Common myeloid progenitor, CD34-positive (primary cell): ENCODE measurements around the gene PRKCA.

Experiments used
- CTCF ChIA-PET: fragments of 350-600 bp; sonication (Branson Sonifier 250); formaldehyde crosslinking; loops from one replicate; lab custom pipeline; 2021; ENCODE audit warnings: antibody characterized with exemption; lab: Charles Lee
- POLR2A ChIA-PET: fragments of 350-600 bp; sonication (Branson Sonifier 250); formaldehyde crosslinking; loops from one replicate; lab custom pipeline; 2021; ENCODE audit warnings: antibody characterized with exemption; lab: Charles Lee
- DNase-seq, 3 donors: peaks; one replicate each; pipeline versions ENCODE4 v3.0.0 to v3.0.0-alpha.2; 2013
- H3K27ac ChIP-seq, 2 experiments: 1 replicate in 1 of 2; 2 replicates in 1 of 2; pipeline ENCODE4 v1.7.0; 2013; ENCODE audit warnings: inconsistent platforms in 2 of 2, low read length in 2 of 2, mild to moderate bottlenecking in 2 of 2, low read depth in 1 of 2, moderate library complexity in 1 of 2; ENCODE audit not compliant: severe bottlenecking in 2 of 2, insufficient read depth in 1 of 2, poor library complexity in 1 of 2
- H3K27me3 ChIP-seq, 5 experiments: replicated peaks in 2 of 5; 1 replicate in 3 of 5; 2 replicates in 2 of 5; pipeline versions ENCODE4 v1.6.1 to v1.7.0; 2013; ENCODE audit warnings: low read length in 4 of 5, mild to moderate bottlenecking in 2 of 5, moderate library complexity in 2 of 5, inconsistent platforms in 1 of 5; ENCODE audit not compliant: insufficient read depth in 5 of 5, control insufficient read depth in 4 of 5
- H3K36me3 ChIP-seq, 4 experiments: 1 replicate in 2 of 4; 2 replicates in 2 of 4; pipeline versions ENCODE4 v1.6.1 to v1.7.0; 2013; ENCODE audit warnings: low read length in 3 of 4, control low read depth in 1 of 4, mild to moderate bottlenecking in 1 of 4; ENCODE audit not compliant: control insufficient read depth in 4 of 4, insufficient read depth in 4 of 4
- H3K4me1 ChIP-seq, 4 experiments: 1 replicate in 3 of 4; 2 replicates in 1 of 4; pipeline versions ENCODE4 v1.6.1 to v1.7.1; 2013; ENCODE audit warnings: low read length in 3 of 4, mild to moderate bottlenecking in 3 of 4, control low read depth in 1 of 4, inconsistent platforms in 1 of 4, moderate library complexity in 1 of 4; ENCODE audit not compliant: control insufficient read depth in 4 of 4, insufficient read depth in 4 of 4; ENCODE audit errors: control extremely low read depth in 1 of 4
- H3K4me3 ChIP-seq, 7 experiments: 1 replicate in 4 of 7; 2 replicates in 3 of 7; pipeline versions ENCODE4 v1.5.1 to v1.7.0; 2013; ENCODE audit warnings: mild to moderate bottlenecking in 7 of 7, low read length in 6 of 7, moderate library complexity in 6 of 7, inconsistent platforms in 2 of 7, low read depth in 2 of 7, control low read depth in 1 of 7; ENCODE audit not compliant: insufficient read depth in 4 of 7, control insufficient read depth in 1 of 7; ENCODE audit errors: extremely low read depth in 1 of 7
- H3K9me3 ChIP-seq, 5 experiments: 1 replicate in 4 of 5; 2 replicates in 1 of 5; pipeline versions ENCODE4 v1.6.1 to v1.7.1; 2013; ENCODE audit warnings: low read length in 4 of 5, mild to moderate bottlenecking in 2 of 5, inconsistent platforms in 1 of 5, low read depth in 1 of 5, moderate library complexity in 1 of 5; ENCODE audit not compliant: control insufficient read depth in 4 of 5, insufficient read depth in 2 of 5; ENCODE audit errors: control extremely low read depth in 1 of 5
- WGBS: methylation state at CpG from one replicate; pipeline ENCODE4 v1.1.5; 2013; ENCODE audit not compliant: insufficient coverage; 5-methylcytosine and 5-hydroxymethylcytosine counted together

Gene PRKCA

GRCh38 chr17:66310528-66311148, 8.2 kb downstream of the PRKCA start:
- ChIA-PET POLR2A (no interaction called here), CTCF (no interaction called here)
- 100% methylated on average over 7 of the region's 7 CpGs for WGBS
- Histone ChIP-seq H3K27ac (no peak overlapping the region), H3K36me3 (no peaks in the 10 kb centered on the region), H3K4me1 (no peaks in the 10 kb centered on the region), H3K9me3 (no peaks in the 10 kb centered on the region), H3K27me3 (no peaks in the 10 kb centered on the region), H3K4me3 (no peak overlapping the region)
- peak in 1 of 3 donors; percentile 3 for DNase-seq

GRCh38 chr17:66312912-66313311, 10.5 kb downstream of the PRKCA start:
- H3K36me3 ChIP-seq, result no peaks in the 10 kb centered on the region
- POLR2A ChIA-PET, result no interaction called here
- no peaks in the 10 kb centered on the region for H3K9me3 ChIP-seq
- DNase-seq, result no peak
- WGBS, result 100% methylated on average over 2 of the region's 8 CpGs
- H3K4me1 ChIP-seq, result no peaks in the 10 kb centered on the region
- H3K27me3 ChIP-seq, result no peaks in the 10 kb centered on the region
- CTCF ChIA-PET, result no interaction called here
- H3K27ac ChIP-seq, result no peak overlapping the region
- no peak overlapping the region for H3K4me3 ChIP-seq

GRCh38 chr17:66313325-66313724, 10.9 kb downstream of the PRKCA start:
- no peaks in the 10 kb centered on the region for H3K4me1 ChIP-seq
- H3K27me3 ChIP-seq, result no peaks in the 10 kb centered on the region
- no peaks in the 10 kb centered on the region for H3K9me3 ChIP-seq
- ChIA-PET CTCF (no interaction called here), POLR2A (no interaction called here)
- no peak overlapping the region for H3K27ac ChIP-seq
- H3K36me3 ChIP-seq, result no peaks in the 10 kb centered on the region
- DNase-seq, result no peak
- no peak overlapping the region for H3K4me3 ChIP-seq

GRCh38 chr17:66313995-66314659, 11.7 kb downstream of the PRKCA start:
- no peaks in the 10 kb centered on the region for H3K4me1 ChIP-seq
- WGBS, result 95% methylated on average over 4 of the region's 8 CpGs
- POLR2A ChIA-PET, result no interaction called here

GRCh38 chr17:66317629-66318028, 15.2 kb downstream of the PRKCA start:
- ChIA-PET POLR2A (no interaction called here), CTCF (no interaction called here)
- H3K36me3 ChIP-seq, result no peaks in the 10 kb centered on the region
- peaks cover 0 to 8% (median 3%) of the 10 kb centered on the region in 5 experiments for H3K9me3 ChIP-seq
- no peaks in the 10 kb centered on the region for H3K27me3 ChIP-seq
- H3K4me3 ChIP-seq, result no peak overlapping the region
- DNase-seq, result no peak
- no peak overlapping the region for H3K27ac ChIP-seq
- H3K4me1 ChIP-seq, result no peaks in the 10 kb centered on the region

More at GRCh38 chr17:66313995-66314659, 11.7 kb downstream of the PRKCA start:
- no peaks in the 10 kb centered on the region for H3K9me3 ChIP-seq
- no peaks in the 10 kb centered on the region for H3K27me3 ChIP-seq
- no peak for DNase-seq
- no peaks in the 10 kb centered on the region for H3K36me3 ChIP-seq
- H3K4me3 ChIP-seq, result no peak overlapping the region
- H3K27ac ChIP-seq, result no peak overlapping the region
- CTCF ChIA-PET, result no interaction called here

GRCh38 chr17:66319226-66319625, 16.8 kb downstream of the PRKCA start:
- 90% methylated on average over 2 of the region's 4 CpGs for WGBS

GRCh38 chr17:66322764-66323163, 20.4 kb downstream of the PRKCA start:
- no peak for DNase-seq

More at GRCh38 chr17:66319226-66319625, 16.8 kb downstream of the PRKCA start:
- ChIA-PET POLR2A (no interaction called here), CTCF (no interaction called here)
- no peaks in the 10 kb centered on the region for H3K36me3 ChIP-seq
- no peaks in the 10 kb centered on the region for H3K27me3 ChIP-seq
- no peak overlapping the region for H3K27ac ChIP-seq
- no peak overlapping the region for H3K4me3 ChIP-seq
- H3K9me3 ChIP-seq, result peaks cover 0 to 8% (median 3%) of the 10 kb centered on the region in 5 experiments
- no peaks in the 10 kb centered on the region for H3K4me1 ChIP-seq
- no peak for DNase-seq

More at GRCh38 chr17:66322764-66323163, 20.4 kb downstream of the PRKCA start:
- H3K4me1 ChIP-seq, result no peaks in the 10 kb centered on the region
- ChIA-PET CTCF (no interaction called here), POLR2A (no interaction called here)
- H3K27me3 ChIP-seq, result no peaks in the 10 kb centered on the region
- H3K9me3 ChIP-seq, result peaks cover 0 to 8% (median 3%) of the 10 kb centered on the region in 5 experiments
- no peaks in the 10 kb centered on the region for H3K36me3 ChIP-seq
- no peak overlapping the region for H3K27ac ChIP-seq
- no peak overlapping the region for H3K4me3 ChIP-seq
